Activated T-cell treated with anti-CD3 and anti-CD28 coated beads, Interleukin-2, amount 50 U/mL, for 48 hours (primary cell): ENCODE measurements around the gene NTN4.
"Not testable (repeated sequence)": the region's sequence is repeated elsewhere in the genome, so short reads cannot be mapped to it uniquely, and the experiment has no call there.

Source experiments
- DNase-seq, 2 experiments: peaks; one replicate each; pipeline ENCODE4 v3.0.0-alpha.2; 2020

NTN4 gene

DNA sequence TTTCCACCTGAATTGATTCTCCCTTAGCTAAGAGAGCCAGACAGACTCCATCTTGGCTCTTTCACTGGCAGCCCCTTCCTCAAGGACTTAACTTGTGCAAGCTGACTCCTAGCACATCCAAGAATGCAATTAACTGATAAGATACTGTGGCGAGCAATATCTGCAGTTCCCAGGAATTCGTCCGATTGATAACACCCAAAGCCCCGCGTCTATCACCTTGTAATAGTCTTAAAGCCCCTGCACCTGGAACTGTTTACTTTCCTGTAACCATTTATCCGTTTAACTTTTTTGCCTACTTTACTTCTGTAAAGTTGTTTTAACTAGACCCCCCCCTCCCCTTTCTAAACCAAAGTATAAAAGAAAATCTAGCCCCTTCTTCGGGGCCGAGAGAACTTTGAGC is 44.5 kb downstream of the NTN4 start:
- not testable (repeated sequence) for DNase-seq

DNA sequence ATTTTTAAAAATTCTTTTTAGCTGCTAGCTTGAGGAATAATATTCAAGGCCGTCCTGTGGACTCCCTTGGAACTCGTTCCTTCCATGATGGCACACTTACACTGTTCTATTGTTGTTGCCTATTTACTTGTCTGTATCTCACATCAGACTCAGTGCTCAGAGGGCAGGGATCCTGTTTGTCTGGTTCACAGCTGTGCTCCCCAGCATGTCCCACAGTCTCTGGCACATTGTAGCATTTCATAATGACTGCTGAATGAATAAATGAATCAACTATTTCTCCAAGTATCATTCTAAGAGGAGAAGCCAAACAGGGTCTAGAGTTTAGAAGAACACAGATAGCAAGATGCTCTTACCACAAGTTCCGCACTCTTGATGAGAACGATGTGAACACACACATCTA is 48.0 kb downstream of the NTN4 start:
- no peak for DNase-seq

DNA sequence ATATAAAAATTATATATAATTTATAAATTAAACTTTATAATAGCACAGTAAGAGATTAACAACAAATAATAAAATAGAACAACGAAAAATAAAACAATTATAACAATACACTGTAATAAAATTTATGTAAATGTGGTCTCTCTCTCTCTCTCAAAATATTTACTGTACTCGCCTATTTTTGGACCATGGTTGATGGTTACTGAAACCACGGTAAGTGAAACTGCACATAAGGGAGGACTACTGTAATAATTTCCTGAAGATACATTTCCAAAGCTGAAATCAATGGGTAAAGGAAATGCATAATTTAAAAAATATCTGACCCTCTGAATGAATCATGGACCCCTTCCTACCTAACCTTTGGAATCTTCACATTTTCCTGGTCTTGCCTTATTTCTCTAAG is 48.9 kb downstream of the NTN4 start:
- DNase-seq, result no peak

DNA sequence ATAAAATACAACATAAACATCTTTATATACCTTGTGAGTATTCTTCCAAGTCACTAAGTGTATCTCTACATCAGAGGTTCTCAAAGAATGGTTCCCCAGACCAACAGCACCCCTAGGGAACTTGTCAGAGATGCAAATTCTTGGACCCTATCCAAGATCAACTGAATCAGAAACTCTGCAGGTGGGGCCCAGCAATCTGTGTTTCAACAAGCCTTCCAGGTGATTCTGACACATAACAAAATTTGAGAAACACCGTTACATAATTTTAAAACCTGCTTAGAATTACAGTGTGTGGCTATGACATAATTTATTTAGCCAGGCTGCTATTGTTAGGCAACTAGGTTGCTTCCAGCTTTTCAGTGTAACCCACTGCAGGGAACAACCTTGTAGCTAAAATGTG is 49.8 kb downstream of the NTN4 start:
- no peak for DNase-seq

DNA sequence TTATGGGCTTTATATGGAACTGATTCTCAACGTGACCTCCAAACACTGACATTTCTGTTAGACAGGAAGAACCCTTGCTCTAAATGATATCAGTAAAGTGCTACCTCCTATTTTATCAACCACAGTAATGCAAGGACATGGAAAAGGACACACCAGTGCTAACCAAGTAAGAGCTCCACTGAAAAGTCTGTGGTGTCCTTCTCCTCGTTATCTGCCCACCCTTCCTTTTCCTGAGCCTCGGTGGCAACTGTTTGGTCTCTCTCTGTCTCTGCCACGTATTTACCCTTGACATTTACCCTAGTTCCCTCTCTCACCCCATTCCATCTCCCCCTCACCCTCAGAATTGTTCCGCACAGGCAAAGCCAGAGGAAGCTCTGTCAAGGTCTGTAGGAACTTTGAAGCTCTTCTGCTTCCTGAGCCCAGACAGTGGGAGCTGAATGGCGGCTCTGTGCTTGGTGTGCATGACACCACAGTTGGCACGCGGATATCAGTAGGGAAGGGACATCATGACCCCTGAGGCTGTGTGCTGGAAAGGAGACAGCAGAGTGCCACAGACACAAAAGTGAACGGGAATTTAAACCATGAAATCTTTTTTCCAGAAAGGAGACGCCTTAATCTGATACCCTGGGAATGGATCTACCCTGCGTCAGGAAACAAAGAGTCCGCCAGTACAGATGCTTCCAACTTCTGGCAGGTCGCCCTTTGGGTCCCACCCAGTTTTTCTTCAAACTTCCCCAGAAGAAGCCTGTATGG is 50.8 kb downstream of the NTN4 start:
- DNase-seq, result no peak

DNA sequence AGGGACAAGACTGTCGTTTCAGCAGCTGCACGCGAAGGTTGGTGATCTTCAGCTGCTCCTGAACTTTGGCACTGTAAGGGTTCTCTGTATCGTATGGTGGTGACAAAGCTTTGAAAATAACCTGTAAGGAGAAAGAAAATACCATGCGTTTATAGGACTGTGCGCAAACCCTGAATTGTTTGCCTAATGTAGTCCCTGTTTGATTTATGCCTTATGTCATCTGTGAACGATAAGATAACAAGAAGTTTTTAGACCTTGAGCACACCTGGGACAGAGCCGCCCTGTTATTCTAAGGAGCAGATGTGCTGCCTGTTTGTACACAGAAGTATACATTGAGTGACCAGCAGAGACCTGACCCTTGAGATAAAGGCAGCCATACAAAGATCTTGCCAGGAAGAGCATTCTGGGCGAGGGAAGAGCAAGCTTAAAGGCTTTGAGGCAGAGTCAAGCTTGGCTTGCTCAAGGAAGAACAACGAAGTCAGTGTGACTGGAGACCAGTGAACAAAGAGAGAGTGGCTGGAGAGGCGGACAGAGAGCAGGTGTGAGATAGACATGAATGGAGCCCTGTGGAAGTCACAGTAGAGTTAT is 52.4 kb downstream of the NTN4 start:
- DNase-seq, result no peak

DNA sequence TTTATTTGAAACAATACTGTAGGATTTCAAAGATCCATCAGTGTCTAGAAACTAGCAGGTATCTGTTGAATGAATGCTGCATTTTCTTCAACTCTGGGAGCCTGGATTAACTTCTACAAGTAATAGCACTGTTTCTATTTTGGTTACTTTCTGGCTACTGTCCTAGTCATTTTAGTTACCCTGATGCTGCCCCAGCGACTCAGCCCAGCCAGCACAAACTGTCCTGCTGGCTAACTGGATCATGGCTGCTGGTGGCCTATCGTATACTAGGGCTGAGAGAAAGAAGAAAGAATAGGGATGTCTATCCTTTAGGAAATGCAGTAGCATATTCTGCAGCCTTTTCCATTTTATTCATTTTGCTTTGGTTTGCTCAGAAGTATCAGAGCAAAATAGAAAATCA is 53.9 kb downstream of the NTN4 start:
- no peak for DNase-seq

DNA sequence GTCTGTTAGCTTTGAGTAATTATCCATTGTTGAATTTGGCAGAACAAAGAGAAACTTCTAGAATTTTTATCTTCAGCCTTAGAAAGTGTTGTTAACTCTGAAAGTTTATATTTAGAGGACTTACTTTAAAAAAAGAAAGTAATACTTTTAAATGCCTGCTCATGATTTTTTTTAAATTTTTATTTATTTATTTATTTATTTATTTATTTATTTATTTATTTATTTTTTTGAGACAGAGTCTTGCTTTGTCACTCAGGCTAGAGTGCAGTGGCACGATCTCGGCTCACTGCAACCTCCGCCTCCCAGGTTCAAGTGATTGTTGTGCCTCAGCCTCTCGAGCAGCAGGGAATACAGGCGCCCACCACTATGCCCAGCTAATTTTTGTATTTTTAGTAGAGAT is 54.8 kb downstream of the NTN4 start:
- not testable (repeated sequence) for DNase-seq

DNA sequence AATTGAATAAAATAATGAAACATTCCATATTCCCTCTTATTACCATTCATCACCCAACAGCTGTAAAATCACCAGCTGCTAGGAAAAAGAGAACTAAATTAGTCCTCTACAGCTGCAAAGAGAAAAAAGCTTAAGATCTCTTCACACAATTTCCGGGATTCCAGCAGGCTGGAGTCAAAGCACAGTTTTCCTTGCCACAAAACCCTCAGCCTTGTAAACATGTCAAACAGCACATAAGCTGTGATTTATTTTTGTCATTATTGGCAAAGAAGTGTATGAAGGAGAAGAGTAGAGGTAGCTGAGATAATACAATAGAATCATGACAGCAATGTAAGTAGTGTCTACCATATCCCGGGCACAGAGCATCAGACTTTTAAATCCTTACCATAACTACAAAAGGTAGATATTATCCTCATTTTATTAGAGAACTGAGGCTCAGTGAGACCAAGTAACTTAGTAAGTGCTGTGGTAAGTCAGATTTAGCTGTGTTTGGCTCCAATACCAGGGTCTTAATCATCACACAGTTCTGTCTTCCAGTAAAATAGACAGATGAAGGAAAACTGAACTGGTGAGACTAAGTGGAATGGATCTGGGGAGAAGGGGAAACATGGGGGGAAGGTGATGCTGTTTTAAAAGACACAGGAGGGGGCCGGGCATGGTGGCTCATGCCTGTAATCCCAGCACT is 57.3 kb downstream of the NTN4 start:
- DNase-seq, result no peak

DNA sequence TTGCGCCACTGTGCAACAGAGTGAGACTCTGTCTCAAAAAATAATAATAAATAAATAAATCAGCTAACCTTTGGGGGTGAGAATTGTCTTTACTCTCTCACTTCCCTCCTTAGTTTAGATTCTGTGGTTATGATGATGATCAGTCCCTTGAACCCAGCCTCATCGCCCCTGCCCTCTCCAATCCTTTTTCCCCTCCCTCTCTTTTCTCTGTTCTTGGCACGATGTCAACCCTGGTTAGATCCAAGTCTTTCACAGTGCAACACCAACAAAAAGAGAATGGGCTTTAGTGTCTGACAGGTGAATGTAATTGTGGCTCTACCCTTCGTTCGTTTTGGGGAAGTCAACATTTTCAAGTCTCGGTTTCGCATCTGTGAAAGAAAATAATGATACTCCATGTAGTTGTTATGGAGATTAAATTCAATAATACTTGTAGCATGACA is 59.0 kb downstream of the NTN4 start:
- no peak for DNase-seq

DNA sequence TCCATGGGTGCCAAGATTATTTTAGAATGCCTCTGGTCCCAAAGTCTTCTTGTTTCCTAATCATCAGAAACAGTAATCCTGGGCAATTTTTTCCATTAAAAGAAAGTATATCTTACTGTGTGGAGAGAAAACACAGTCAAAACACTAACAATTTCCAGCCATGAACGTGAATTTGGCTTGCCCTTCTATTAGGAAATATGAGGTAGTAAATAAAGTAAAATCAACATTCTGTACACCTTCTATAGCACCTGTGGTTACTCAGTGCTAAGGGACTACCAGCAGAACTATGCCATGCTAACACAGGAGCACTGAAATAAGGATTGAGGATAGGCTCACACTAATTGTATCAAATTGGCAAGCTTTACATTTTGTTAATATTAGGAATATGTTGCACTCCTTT is 60.1 kb downstream of the NTN4 start:
- DNase-seq, result no peak

DNA sequence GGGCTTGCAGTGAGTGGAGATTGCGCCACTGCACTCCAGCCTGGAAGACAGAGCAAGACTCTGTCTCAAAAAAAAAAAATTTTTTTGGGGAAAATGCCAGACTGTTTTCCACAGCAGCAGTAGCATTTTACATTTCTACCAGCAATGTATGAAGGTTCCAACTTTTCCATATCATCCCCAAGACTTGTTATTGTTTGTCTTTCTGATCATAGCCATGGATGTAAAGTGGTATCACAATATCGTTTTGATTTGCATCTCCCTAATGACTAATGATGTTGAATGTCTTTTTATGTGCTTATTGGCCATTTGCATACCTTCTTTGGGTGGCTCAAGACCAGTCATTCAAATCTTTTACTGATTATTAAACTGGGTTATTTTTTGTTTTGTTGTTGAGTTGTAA is 63.7 kb downstream of the NTN4 start:
- no peak for DNase-seq

DNA sequence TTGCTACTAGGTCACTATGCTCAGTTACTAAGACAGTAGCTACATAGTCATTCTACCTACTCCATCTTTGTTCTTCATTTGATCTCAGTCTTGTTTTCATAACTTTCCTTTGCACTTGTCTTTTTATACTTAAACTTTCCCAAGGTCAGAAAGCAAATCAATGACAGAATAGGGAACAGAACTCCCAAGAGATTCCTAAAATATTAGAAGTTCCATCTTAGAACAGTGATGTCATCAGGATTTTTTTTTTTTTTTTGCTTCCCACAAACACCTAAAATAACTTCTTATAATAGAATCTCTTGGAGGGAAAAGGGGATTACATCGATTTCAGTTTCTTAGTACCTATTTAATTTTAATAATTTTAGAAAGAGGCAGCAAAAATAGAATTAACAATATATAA is 65.8 kb downstream of the NTN4 start:
- DNase-seq, result no peak

DNA sequence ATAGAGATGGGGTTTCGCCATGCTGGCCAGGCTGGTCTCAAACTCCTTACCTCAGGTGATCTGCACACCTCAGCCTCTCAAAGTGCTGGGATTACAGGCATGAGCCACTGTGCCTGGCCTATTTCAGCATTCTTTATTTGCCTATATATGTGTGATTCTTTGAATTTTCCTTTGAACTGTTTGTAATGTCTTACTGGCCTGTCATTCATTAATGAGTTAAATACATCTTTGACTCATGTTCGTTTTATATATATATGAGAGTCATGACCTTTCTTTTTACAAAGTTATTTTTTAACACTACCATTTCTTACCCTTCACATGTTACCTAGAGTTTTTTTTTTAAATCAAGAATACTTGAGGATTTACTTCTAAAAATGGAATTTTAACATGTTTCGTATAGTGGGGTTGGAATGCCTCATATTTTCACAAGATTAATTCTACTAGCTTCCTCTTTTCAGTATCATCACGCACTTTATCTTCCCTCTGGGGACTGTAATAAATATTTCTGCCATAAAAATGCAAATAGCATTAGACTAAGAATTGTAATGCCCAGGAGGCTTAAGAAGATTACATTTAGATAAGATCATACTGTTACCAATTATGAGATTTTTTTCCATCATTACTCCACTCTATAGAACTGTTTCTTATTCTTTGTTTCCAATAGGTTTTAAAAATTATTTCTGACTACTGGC is 66.7 kb downstream of the NTN4 start:
- no peak for DNase-seq

DNA sequence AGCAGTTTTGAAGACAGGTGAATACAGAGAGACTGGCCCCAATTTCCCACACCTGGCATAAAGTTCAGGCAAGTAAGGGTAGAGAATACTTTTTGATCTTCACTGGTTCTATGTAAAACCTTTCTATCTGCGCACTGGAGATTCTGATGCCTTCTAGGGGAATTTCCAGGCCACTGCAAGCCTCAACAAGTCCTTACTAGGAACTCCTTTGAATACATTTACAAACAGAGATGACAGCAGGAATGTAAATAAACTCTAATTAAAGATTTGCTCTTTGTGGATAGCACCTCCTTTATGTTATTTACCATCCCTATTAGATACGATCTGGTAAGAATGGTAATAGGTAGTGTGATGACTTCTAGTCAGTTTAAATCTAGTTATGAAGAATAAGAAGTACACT is 69.2 kb downstream of the NTN4 start:
- DNase-seq, result no peak

DNA sequence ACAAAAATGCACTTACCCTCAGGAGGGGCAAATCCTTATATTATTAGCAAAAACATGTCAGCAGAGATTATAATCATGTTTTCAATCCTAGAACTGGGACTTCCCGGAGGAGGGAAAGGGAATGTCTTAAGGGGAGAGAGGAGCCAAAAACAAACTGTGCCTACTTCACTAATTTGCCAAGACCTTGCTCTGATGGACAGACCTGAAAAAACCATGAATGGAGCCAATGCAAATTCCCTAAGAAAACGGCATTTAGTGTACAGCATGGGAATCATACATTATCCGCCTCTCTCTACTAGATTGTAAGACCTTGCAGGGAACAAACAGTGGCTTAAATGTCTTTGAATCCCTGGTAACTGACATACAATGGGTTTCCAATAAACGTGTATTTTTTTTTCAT is 70.4 kb downstream of the NTN4 start:
- DNase-seq, result no peak

DNA sequence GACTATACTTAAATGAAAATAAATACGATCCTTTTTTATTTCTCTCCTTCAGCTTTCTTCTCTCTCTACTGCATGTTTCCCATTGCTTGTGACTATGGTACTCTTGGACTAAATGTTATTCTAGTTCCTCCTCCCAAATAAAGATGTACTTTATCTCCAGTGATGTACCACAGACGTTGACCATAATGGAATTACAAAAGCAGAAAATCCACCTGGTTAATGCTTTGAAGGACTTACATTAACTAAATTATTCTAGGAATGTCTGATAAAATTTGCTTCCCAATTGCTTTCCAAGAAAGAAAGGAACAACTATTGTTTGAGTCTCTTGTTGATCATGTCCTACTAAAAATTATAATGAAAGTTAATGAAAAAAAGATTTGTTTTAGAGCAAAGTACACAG is 71.8 kb downstream of the NTN4 start:
- DNase-seq, result no peak

DNA sequence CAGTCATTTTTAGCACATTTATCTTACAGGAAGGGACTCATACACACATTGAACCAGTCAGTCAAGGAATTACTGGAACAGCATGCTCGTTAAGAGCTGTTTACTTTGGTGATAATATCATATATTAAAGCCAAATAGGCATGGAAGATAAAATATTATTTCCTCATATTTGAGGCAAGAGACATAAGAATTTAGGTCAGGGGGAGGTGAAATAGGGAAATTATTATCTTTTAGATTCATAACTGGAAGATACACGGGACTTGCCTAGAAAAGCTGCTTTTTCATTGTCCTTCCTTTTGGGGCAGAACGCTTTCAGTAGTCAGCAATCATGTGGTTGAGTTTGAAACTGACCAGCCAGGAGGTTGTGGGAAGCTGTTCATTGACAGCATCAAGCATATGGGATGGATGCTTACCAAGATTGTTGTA is 72.5 kb downstream of the NTN4 start:
- no peak for DNase-seq

DNA sequence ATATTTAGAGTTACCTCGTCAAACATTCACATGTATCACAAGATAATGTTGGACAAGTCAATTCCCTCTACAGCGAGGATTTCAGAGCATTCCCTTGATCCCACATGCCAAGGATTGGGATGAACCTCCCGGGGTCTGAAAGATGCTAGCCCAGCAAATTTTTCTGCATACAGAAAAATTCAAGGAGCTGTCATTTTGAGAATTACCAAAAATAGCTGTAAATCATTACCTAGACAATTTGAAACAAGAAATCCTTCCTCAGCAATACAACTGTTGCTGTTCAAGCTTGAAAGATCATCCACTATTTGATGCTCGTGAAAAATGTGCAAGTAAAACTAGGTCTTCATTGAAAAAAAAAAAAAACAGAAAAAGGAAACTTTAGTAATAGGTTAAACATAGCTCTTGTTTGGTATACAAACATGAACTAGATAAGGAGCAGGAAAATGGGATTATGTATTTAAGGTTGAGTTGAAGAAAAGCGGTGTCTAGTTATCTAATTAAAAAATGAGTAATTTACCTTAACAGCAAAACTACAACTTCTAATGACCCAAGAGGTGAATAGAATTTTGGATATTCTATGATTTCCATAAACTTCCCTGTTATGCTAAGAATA is 73.1 kb downstream of the NTN4 start:
- DNase-seq, result no peak

DNA sequence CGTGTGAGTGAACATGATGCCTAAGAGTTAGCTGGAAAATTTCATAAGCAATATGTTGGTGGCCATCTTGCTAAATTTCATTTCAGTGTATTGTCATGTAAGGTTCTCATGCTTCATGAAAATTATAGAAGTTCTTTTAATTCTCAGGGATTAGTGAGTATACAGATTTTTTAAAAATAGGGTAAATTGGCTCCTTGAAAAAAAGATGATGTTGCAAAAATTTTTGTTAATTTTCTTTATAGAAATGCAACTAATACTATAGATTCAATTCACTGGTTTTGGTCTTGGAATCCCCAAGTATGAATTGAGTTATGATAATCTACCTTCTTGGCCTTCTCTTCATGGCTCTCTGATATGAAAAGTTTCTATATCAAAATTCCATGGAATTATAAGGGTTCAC is 75.4 kb downstream of the NTN4 start:
- no peak for DNase-seq

DNA sequence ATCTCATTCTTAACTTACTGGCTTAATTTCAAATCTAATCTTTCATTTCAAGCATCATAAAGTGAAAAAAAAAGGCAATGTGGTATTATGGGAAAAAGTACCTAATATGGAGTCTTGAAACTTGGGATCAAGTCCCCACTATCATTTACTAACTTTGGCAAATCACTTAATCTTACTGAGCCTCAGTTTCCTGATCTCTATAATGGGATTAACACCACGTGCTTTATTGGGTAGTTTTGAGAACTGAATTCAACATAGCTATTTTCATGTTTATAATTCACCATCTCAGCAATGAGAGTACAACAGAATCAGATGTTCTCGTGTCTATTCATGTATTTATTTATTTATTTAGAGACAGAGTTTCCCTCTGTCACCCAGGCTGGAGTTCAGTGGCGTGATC is 78.3 kb downstream of the NTN4 start:
- DNase-seq, result no peak

DNA sequence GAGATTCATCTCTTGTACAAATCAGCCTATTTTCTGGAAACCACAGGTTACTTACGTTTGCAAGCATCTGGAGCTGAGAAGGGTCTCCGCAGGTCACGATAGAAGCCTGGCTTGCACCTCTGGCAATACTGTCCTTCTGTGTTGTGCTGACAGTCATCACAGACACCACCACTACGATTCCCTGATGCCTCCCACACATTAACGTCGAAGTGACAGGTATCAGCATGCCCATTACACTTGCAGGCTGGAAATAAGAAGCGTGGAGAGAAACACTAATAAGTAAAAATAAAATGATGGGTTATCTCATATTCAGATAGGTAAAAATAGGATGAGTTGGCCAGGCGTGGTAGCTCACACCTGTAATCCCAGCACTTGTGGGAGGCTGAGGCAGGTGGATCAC is 80.2 kb downstream of the NTN4 start:
- DNase-seq, result no peak

DNA sequence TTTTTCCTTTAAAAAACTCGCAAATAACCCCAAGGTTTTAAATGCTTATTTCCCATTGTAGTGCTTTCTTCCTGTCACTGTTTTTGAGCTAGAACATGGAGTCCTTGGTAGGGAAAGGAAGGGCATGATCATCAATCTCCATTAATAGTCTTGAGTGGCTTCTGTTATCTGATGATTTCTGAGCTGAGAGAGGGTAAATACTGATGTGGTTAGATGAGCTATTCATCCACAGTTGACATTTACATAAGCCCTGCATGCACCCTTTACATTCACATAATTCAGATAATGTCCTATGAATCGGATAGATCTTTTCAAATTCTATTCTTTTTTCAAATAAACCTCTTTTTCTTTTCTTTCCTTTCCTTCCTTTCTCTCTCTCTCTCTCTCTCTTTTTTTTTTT is 81.4 kb downstream of the NTN4 start:
- no peak for DNase-seq
